Stimulated activated CD8-positive, alpha-beta memory T cell treated with anti-CD3 and anti-CD28 coated beads, Interleukin-15, amount 100 ng/mL, for 1 hour (primary cell): ENCODE data around the gene EVC.

Experiments
- DNase-seq: peaks from one replicate; pipeline ENCODE4 v3.0.0-alpha.2; 2020; ENCODE audit warnings: low read depth

The EVC gene

DNA sequence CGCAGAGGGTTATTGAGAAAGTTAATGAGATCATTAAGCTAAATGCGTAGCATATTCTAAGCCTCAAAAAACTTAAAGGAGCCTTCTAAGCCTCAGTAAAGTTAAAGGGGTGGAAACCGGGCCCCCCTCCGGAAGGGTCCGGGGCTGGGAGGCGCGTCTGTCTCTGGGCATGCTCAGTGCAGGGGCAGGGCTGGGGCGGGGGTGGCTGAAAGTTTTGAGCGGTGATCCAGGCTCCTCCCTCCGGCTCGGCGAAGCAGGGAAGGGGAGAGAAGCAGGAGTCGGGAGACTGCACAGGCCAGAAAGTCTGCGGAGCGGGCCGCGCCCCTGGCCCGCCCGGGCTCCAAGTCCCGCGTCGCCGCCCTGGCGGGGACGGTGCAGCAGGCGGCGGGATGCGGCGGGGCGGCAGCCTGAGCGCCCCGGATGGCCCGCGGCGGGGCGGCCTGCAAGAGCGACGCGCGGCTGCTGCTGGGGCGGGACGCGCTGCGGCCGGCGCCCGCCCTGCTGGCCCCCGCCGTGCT lies at the start of gene EVC:
Gene EVC, plus strand, starts transcription at position 241 of the 518 bp plus-strand sequence. Its CDS starts 180 bp downstream, at position 421.
- no peak for DNase-seq

DNA sequence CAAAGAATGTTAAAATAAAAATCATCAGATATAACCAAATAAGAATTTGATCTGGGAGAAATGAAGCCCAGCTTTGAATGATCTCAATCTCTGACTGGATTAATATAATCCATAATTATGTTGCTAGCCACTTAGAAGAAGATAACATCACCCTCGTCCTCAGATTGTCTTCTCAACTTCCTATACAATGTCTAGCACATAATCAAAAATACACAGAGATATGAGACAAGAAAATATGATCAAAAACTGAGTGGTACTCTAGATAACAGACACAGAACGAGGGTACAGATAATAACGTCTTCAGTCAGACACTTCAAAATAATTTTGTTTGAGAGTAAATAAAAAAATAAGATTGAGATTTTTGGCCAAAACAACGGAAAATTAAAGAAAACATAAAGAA lies 49.8 kb upstream of the EVC start:
- DNase-seq: no peak

DNA sequence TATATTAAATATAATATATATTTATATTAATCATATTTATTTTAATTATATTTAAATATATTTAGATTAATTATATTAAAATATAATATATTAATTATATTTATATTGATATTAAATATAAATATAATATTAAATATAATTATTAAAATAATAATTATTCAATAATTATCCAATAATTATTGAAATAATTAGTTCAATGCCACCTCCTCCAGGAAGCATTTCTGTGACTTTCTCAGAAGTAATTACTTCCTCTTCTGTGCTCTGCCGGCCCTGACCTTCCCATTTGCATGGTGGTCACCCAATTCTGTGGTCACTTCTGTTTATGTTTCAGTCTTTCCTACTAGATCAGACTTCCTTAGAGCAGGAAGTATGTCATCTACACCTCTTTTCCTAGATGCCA lies 48.4 kb upstream of the EVC start:
- no peak for DNase-seq

DNA sequence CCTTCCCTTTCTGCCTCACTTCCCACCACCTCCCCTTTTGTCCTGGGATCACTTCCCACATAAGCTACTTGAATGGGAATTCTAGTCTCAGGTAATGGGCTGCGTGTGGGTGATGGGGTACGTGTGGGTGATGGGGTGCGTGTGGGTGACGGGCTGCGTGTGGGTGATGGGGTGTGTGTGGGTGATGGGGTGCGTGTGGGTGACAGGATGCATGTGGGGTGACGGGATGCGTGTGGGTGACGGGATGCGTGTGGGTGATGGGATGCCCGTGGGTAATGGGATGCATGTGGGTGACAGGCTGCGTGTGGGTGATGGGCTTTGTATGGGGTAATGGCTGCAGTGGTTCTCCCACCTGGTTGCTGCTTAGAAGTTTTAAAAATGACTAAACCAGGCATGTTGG lies 46.2 kb upstream of the EVC start:
- DNase-seq: no peak

DNA sequence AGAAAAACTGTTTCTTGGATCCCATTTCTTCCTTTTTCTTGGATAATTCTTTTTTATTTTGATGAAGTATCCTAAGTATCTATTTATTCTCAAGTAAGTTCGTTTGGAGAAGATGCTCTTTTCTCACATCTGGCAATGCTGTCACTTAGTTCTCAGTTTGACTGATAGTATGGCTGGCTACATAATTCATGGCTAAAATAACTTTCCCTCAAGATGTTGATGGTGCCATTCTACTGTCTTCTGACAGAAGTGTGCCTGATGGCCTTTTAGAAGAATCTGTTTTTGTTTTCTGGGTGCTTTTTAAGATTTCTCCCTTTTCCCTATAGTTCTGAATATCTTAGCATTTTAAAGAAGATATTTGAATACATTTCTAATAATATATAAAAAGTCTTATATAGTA lies 44.3 kb upstream of the EVC start:
- no peak for DNase-seq

DNA sequence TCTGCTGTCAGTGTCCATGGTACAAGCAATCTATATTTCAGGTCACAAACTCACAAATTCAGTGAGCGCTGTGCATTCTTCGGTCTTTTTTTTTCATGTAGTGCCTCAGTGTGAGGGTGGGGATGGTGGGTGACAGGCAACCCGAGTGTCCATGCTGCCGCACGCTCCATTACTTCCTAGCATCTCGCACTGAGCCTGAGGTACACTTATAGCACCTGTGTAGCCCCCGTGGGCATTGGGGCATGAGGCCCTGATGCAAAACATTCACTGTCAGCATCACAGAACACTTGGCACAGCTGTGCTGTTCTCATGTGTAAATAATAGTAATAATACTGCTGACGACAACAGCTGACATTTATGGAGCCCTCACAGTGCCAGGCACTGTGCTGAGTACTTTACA lies 34.2 kb upstream of the EVC start:
- DNase-seq: no peak

DNA sequence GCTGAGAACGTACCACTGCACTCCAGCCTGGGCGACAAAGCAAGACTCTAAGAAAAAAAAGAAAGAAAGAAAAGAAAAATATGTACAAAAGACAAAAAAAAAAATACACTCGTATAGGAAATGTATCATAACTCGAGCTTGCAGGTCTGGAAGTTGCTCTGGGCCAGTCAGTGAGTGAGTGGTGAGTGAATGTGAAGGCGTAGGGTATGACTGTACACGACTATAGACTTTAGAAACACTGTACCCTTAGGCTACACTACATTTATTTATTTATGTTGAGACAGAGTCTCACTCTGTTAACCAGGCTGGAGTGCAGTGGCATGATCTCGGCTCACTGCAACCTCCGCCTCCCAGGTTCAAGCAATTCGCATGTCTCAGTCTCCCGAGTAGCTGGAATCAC lies 32.0 kb upstream of the EVC start:
- DNase-seq: no peak

DNA sequence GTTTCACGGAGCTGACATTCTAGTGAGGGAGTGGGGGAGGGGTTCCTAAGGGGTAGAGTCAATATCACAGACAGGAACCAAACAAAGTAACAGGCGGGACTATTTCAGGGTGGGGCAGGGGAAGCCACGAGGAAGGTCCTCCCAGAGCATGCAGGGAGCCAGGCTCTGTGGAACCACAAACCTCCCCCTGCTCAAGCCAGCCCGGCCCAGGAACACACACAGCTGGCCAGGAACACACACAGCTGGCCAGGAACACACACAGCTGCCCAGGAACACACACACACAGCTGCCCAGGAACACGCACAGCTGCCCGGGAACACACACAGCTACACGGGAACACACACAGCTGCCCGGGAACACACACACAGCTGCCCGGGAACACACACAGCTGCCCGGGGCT lies 27.4 kb upstream of the EVC start:
- no peak for DNase-seq

DNA sequence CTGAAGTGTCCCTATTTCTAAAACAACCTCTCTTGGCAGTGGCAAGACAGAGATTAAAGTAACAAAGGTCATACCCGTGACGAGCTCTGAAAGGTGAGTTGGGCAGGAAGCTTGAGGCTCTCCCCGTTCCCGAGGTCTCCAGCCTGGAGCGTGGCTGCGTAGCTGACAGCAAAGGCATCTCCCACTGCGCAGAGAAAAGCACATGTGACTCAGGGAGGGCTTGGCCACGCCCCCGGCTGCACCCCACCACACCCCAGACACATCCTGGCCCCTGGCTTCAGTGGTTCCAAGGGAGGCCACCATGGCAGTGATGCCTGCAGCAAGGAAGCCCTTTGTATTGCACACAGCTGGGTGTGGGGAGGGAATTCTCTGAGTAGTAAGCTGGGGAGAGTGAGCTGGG lies 25.7 kb upstream of the EVC start:
- DNase-seq: no peak

DNA sequence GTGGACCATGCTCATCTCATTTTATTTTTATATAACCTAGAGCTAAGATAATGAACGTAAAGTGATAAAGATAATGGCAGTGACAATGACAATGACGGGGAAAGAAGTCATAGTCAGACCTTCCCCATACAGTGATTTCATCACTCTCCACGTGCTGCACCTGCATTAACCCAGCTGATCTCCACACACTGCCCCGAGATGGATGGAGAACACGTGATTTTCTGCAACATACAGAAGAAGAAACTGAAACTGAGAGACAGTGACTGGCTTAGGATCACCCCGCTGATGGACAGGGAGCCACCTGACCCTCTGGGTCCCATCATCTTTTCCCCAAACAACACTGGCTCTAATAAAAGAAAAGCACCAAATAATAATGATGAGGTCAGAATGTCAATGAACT lies 24.7 kb upstream of the EVC start:
- no peak for DNase-seq

DNA sequence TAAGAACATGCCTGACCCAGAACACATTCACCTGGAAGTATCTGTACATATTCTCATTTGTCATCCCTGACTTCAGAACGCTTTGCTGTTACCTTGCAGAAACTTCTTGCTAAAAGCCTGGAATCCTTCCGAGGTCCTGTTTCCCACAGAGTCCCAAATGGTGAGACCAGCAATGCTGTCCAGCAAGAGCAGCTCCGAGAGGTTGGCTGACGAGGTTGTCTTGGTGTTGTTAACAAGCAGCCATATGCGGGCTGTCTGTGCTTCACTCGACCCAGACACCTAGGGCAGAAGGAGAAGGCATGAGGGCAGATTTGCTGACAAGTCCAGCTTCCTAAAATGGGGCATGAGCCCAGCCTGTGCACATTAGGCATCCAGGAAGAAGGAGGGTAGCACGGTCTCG lies 21.9 kb upstream of the EVC start:
- DNase-seq: no peak

DNA sequence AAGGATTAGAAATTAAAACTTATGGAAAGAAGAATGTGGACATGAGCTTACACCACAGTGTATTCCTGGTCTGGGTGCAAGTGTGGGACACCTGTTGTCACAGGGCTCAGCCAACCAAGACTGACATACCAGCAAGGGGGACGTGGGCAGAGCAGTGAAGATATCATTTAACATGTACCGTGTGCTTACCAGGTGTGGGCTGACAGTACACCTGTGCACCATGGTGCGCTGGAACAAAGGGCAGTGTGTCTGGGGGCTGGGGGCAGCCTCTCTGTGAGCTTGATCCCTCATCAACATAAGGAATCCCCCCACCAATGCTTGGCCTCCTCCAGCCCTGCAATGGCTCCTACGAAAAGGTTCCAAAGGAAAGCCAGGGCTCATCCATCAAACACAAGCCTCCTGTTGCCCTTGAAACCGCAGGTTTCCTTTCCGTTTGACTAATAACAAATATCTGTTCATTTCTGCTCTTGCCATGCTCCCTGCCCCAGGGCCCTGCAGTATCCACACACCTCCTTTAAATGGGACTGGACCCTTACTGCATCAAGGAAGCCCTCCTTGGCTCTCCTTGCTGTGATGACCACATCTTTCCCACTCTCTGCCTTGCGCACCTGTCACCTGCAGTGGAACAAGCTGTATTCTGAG lies 19.4 kb upstream of the EVC start:
- DNase-seq: no peak

DNA sequence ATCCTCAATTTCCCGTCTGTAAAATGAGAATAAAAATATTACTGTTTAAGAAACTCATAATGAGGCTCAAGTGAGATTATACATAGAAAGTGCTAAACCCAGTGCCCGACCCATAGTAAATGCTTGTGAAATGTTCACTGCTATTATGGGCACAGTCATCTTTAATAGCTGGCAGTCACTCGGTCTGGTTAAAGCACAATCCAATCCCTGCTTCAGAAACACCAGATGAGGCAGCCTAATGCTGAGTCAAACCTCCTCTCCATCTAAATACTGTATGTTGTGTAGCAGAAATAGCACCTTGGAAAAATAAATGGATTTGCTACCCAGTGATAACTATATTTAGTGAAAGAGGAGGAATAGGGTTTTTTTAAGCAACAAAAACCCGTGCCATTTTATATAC lies 17.1 kb upstream of the EVC start:
- no peak for DNase-seq

DNA sequence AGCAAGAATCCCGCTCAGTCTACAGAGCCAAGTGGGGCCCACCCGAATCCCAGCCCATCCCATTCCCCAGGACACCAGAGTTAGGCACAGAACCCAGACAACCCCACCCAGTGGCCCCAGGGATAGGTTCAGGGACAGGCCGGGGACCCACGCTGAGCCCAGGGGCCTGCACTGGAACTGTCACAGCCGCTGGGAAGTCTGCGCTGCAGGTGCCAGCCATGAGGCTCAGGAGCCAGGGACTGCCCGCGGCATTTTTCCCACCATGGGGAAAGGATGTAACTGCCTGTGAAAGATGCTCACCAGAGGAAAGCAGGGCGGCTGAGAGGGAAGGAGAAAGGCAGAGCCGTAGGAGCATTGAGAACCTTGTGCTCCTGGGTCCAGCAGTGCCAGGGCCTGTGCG lies 14.7 kb upstream of the EVC start:
- DNase-seq: no peak

DNA sequence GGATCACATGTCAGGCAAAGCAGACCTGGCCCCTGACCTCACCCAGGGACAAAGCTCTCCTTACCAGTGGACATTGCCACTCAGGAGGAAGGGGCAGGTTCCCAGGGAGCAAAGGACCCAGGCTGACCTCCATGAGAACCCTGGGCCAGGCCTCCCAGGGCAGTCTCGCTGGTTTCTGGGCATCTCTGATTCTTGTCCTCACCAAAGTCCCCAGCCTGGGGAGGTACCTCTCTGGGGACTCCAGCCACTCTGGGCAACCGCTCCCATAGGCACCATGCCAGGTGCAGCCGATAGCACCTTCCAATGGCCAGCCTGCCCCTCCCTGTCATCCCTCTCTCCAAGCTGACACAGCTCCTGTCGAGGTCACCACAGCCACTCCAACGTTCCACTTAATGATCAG lies 10.5 kb upstream of the EVC start:
- no peak for DNase-seq

DNA sequence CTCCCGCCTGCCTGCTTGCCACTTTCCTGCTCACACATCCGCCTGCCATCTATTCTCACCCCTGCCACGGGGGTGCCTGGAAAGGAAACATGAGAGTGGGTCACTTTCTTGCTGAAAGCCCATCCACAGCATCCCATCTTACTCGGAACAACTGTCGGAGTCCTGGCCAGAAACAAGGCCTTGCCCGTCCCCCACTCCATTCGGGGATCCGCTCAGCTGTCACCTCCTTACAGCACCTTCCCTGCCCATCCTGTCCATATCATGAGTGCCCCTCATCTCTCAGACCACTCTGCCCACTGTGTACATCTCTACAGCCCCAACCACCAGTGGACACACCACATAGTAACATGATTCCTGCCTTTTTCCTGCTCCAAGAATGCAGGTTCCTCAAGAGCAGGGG lies 9.0 kb upstream of the EVC start:
- no peak for DNase-seq

DNA sequence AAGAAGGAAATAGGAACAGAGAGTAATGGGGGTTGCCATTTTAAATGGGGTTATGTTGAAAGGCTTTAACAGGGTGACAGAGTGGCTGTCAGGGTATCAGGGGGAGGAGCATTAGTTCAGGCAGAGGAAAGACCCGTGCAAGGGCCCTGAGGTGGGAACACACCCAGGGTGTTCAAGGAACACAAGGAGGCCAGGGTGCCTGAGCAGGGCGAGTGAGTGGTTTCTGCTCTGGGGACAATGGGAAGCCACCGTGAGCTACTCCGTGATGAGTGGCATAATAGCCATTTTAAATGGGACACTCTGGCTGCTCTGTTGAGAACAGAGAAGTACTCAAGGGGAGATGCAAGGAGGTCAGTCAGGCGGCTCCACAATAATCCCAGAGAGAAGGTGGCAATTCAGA lies 7.2 kb upstream of the EVC start:
- DNase-seq: no peak

DNA sequence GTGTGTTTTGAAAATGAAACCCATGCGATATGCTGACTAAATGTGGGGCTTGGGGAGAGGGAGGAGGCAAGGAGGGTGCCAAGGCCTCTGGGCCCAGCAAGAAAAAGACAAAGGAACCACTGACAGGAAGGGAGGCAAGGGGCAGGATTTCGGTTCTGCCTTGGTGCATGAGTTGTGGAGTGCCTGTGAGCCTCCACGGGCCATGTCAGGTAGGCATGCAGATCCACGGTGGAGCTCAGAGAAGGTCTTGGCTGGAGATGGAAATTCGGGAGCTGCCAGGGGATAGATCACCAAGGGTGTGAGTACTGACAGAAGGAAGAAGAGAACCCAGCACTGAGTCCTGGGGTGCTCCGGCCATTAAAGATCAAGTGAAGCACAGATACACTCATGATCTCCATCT lies 6.7 kb upstream of the EVC start:
- no peak for DNase-seq

DNA sequence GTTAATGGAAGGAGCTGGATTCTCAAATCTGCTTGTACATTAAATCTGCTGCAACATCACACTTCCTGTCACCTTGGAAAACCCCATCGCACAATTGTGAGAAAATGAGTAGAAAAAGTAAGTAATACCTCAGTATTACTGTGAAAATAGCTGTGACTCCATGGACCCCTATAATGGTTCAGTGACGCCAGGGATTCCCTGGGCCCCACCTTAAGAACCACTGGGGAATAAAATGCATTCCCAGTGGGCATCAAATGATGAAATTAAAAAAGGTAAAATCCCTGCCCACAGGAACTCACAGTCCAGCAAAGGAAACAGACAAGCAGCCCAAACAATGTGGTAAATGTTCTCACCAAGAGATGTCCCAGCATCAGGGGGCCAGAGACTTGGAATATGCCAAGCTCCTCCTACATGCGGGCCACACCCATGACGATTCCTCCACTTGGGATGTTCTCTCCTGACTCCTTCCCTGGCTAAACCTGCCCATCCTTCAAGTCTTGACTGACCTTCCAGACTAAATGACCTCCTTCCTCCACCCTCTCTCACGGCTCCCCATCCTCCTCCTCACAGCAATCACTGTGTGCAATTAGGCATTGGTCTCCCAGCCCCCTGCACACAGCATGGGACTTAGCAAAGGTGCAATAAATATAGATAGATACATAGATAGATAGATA lies 5.2 kb upstream of the EVC start:
- DNase-seq: no peak

DNA sequence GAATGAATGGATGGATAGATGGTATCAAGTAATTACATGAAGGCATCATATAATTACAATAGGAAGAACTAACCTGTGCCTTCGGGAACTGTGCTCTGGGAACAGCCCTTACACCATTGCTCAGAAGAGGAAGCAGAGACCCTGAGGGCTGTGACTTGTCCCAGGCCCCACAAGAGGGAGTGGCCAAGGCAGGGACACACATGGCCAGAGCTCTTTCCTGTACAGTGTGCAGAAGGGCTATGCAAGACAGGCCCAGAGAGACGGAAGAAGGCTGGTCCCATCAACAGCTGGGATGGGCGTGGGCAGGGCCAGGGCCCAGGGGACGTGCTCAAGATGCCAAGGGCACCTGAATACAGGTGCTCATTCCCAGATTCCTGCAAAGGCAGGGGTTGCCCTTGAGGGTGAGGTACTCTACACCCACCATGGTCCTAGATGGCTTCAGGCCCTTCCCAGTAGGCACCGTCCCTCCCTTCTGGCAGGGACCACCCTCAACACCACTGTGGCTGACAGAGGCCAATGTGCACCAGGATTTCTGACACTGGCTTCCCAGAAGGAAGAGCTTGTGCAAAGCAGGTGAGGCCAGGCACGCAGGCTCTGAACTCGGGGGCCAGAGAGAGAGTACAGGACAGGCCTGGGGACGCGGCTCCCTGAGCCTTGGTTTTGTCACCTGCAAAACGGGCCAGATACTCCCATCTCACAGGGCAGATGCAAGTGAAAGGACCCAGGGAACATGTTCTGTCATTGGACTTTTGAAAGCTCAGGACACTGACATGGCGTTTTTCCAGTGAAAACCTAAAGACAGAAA lies 4.3 kb upstream of the EVC start:
- DNase-seq: no peak

DNA sequence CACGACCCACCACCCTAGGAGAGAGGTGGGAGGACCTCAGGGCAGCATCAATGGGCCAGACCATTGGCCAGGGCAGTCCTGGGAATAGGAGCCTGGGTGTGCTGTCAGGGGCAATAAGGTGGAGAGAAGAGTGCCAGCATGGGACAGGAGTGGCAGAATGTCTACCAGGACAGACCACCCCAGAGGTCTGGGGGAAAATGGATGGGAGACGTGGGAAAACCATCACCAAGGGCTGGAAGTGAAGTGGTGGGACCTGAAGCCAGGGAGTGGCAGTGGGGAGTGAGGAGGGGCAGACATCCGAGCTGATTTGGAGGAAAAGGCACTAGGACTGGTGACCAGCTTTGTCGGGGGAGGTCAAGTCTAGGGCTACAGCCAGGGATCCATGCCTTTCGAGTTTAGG lies 3.6 kb upstream of the EVC start:
- DNase-seq: no peak

DNA sequence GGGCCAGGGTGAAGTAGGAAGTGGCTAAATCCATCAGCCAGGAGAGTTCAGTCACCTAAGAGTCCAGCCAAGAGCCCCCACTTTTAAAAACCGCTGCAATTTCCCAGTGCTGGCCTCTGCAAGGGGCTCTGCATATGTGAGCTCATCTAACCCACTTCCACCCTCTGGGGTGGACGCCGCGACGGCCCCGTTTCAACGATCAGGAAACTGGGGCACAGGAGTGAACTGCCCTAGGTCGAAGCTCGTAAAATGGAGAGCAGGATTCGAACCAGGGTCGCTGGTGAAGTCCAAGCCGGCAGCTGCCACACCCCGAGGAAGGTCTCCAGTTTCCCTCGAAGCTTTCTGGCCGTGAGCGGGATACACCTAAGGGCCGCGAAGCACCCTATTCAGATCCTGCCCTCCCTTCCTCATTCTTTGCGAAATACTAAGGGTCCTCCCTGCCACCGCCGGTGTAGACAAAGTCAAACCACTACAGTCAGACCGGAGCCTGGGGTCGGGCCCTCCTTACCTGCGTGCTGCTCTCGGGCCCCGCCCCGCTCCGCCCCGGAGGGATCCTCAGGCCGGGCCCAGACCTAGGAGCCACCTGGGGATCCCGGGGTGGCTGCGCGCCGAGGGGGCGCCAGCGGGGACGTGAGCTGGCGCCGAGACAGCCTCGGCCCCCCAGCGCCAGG lies 3.1 kb upstream of the EVC start:
- DNase-seq: no peak
